NCI-H2081 (cell line): ENCODE measurements around the gene PLEKHA5.
"Not testable (repeated sequence)": the region's sequence is repeated elsewhere in the genome, so short reads cannot be mapped to it uniquely, and the experiment has no call there.

Source experiments
- DNase-seq, 2 experiments: peaks; one replicate each; lab custom pipeline; 2025; lab: John Stamatoyannopoulos, UW

Gene PLEKHA5

GRCh38 chr12:19338405-19338804 is 208.9 kb downstream of the PLEKHA5 start:
- DNase-seq = no peak

- DNase-seq = not testable (repeated sequence)
Measured at GRCh38 chr12:19350850-19351249, 221.3 kb downstream of the PLEKHA5 start.

DNA sequence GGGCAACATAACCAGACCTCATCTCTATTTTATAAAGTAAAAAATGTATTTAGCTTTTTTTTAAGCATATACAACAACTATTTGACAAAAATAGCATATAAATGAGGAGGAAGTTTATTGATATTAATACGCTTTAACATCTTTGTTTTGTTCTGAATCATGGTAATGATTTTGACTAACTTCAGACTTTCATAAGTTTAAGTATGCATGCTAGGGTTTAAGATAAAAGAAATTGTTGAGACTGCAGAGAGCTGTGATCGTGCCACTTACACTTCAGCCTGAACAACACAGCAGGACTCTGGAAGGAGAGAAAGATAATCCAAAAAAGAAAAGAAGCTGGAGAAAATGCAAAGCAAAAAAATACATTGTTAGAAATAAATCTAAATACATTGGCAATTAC is 221.8 kb downstream of the PLEKHA5 start:
- no peak for DNase-seq

DNA sequence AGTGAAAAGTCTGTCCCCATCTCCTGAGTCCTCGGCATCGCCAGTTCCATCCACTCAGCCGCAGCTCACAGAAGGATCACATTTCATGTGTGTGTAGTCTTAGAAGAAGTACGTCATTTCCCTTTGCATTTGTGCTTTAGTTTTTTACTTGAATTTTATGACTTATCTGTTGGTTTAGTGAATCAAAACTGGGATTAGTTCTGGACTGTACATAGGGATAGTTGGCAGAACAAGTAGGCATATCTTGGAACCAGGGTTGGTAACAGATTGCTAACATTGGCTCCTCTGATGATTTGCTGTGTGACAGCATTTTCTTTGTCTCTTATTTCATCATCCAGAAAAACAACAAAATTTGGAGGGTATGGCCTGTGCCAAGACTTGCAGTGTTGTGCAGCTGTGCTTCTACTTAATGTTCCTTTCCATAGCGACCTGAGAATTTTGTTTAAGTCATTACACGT is 240.2 kb downstream of the PLEKHA5 start:
- DNase-seq = no peak

DNA sequence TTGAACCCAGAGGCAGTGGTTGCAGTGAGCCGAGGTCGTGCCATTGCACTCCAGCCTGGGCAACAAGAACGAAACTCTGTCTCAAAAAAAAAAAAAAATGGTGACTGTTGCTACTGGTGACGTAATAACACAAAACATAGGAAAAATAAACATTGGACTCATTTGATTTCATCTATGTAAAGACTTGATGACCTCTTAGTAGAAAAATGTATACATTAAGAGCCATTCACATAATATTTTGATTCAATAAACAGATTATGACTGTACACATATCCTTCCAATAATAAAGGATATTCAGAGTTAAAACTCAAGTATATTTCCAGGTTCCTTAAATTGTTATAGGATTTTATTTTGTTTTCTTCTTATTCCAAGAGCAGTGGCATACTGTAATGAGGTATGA is 244.1 kb downstream of the PLEKHA5 start:
- no peak for DNase-seq

DNA sequence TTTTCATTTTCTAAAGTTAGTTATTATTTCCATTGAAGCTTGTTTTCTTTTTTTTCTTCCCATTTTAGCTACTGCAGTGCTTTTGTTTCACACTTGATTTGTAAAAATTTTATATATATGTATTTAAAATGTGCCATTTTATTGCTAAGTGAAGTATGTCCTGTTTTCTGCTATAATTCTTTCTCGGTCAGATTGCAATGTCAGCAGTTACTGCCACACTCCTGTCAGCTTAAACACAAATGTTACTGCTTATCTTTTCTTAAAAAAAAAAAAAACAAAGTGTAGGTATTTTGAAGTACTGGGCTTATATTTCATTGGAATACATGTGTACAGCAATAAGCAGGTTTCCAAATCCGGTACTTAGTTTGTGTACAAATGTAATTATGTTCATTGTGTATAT is 246.4 kb downstream of the PLEKHA5 start:
- DNase-seq = no peak

DNA sequence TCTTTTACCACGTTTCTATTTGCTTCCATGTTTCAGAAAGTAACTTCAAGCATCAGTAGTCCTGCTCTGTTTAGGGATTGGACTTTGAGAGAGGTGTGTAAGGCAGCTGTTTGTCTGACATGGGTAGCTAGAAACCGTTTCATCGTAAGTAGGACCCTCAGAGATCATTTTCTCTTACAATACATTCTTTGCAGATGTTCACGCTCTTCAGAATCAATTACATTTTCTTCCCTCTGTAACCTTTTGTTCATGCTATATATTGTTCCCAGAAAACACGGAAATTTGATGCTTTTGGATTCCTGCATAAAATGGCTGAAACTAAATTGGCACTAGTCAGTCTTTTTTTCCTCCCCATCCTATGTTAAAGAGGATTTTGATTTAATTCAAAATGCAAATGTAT is 247.2 kb downstream of the PLEKHA5 start:
- DNase-seq = no peak

GRCh38 chr12:19382111-19382526 is 252.6 kb downstream of the PLEKHA5 start:
- DNase-seq = no peak

DNA sequence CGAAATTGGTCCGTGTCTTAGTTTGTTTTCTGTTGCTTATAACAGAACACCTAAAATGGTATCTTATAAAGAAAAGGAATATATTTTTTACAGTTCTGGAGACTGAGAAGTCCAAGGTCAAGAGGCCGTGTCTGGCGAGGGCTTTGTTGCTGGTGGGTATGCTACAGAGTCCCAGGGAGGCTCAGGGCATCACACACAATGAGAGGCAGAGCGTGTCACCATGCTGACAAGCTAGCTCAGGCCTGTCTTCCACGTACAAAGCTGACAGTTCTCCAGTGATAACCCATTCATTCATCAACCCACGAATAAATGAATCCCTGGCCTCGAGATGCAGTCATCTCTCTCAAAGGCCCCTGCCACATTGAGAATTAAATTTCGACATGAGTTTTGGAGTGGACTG is 253.0 kb downstream of the PLEKHA5 start:
- no peak for DNase-seq

- no peak for DNase-seq
Measured at GRCh38 chr12:19387161-19387560, 257.6 kb downstream of the PLEKHA5 start.

DNA sequence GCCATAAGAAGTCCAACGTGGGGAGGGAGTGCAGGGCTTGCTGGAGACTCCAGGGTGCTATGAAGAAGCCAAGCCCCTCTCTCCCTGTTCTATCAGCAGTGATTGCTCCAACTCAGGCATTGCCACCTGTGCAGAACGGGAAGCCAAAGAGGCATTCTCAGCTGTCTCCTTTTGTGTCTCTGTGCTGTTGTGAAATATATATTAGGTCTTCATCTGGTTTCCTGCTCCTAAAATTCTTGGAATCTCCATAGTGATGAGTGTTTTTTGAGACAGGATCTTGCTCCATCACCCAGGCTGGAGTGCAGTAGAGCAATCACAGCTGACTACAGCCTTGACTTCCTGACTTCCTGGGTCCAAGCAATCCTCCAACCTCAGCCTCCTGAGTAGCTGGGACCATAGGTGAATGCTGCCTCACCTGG is 258.6 kb downstream of the PLEKHA5 start:
- no peak for DNase-seq

GRCh38 chr12:19390051-19390598 is 260.6 kb downstream of the PLEKHA5 start:
- DNase-seq = no peak

DNA sequence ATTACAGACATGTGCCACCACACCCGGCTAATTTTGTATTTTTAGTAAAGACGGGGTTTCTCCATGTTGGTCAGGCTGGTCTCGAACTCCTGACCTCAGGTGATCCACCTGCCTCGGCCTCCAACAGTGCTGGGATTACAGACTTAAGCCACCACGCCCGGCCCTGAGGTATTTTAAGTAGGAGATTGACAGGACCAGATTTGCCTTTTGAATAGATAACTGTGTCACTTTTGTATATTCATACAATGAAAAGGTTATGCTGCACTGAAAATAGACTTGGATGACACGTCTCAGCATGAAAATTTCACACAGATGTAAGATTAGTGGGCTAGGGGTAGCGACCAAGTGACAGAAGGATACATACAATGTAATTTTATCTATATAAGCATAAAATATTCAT is 263.1 kb downstream of the PLEKHA5 start:
- not testable (repeated sequence) for DNase-seq

- DNase-seq = no peak
Measured at GRCh38 chr12:19394385-19394784, 264.9 kb downstream of the PLEKHA5 start.

- DNase-seq = no peak
Measured at GRCh38 chr12:19397534-19397933, 268.0 kb downstream of the PLEKHA5 start.

DNA sequence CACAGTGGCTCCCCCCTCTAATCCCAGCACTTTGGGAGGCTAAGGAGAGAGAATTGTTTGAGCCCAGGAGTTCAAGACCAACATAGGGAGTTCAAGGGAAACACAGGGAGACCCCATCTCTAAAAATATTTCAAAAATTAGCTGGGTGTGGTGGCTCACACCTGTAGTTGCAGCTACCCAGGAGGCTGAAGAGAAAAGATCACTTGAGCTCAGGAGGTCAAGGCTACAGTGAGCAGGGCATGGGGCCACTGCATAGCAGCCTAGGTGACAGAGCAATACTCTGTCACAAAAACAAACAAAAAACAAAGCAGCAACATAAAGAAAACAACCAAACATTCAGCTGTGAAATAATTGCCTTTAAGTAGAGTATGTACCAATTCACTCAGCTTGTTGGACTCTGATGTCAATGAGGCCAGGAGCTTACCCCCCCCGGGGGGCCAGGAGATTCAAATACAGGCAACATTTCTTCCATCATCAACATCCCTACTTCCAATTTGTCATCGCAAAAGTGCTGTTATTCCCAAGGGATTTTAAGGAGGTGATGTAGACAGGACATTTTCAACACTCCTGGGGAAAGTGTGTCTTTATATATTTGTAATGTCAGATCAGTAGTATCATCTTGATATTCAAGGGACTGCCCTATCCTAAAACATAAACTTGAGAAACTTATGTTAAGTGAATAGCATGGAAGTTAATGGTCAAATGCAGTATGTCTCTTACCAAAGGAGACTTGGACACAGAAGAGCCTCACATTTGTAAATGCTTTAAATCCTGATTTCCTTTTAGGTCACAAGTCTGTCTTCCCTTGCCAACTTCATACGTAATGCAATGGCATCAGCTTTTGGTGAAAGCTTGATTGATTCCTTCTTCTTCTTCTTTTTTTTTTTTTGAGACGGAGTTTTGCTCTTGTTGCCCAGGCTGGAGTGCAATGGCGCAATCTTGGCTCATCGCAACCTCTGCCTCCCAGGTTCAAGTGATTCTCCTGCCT is 269.1 kb downstream of the PLEKHA5 start:
- no peak for DNase-seq

- not testable (repeated sequence) for DNase-seq
Measured at GRCh38 chr12:19400649-19401285, 271.2 kb downstream of the PLEKHA5 start.

DNA sequence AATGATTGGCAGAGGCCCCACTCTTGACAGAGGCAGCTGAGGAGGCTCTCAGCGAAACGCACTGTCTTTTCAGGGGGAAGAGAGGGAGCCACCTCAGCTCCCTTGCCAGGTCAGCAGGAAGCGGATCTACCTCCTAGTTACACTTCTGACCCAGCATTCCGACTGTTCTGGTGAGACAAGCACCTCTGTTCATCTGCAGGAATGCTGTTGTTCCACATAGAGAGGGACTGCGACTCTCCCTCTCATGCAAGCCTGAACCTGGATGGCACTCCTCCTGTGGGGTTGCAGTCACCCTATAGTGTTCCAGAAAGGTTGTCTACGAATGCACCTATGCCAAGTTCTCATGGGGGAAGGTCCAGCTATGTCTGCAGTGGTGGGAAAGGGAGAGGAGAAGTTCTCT is 272.7 kb downstream of the PLEKHA5 start:
- no peak for DNase-seq

DNA sequence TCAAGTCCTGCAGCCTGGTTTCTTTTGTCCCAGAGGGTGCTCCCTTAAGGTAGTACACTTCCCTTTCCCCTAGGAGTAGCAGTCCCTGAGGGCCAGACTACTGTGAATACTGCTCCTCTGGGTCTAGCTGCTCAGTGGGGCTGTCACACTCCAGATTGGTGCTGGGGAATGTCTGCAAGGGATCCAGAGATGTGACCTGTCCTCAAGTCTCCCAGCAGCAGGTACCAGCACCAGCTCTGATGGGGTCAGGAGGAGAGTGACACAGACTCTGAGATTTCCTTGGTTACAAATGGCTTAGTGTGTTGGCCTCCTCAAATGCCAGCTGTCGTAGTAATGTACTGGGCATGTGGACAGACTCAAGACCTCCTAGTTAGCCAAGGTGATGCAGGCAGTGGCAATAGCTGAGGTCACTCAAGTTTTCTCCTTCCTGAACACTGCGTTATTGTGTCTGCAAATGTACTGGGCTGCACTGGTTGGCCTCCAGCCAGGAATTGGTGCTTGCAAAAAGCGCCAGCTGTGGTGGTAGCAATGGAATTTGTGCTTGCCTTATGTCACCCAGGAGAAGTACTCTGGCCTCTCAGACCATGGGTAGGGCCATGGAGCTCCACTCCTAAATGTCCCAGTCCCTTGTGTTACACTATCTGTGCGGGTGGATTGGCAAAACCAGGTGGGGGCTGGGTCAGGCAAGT is 273.4 kb downstream of the PLEKHA5 start:
- no peak for DNase-seq

DNA sequence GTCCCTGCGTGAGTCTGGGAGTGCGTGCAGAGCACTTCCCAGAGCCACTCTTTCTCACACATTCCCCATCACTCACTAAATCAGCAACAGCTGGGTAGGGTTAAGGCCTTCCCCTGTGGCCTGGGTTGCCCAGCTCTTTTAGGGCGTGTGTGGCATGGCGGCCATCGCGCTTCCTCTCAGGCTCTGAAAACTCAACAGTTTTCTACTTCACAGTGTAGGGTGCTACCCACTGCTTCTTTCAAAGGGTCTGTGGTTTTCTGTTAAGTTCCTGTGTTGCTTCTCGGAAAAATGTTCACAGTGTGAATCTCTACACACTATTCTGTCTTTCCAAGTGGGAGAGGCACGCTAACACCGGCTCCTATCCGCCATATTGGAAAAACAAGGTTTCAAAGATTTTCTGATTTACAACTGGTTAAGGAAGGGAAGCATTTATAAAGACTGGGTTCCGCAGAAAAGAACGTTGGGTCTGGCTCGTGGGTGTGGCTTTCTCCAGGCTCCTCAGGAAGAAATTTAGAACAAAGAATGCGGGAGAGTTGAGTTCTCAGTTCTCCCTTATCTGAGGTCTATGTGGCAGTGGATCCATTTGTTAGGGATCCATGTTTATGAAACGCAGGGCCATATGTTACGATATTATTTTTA is 274.8 kb downstream of the PLEKHA5 start:
- no peak for DNase-seq

DNA sequence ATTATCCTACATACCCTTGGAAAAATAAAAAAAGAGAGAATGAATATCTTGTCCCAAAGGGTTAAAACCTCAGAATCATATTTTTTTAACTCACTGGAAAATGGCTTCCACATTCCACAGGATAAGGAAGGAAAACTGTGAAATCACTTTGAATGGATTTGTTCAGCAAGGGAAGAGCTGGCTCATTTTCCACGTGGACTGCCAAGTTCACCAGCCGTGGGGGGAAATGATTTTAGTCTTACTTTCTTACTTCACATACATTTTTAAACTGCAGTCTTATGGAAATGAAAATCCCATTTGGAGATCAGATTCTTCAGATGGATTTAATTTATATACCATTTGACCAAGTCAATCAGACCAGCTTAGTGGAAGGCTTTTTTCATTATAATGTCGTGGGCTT is 279.8 kb downstream of the PLEKHA5 start:
- DNase-seq = no peak

DNA sequence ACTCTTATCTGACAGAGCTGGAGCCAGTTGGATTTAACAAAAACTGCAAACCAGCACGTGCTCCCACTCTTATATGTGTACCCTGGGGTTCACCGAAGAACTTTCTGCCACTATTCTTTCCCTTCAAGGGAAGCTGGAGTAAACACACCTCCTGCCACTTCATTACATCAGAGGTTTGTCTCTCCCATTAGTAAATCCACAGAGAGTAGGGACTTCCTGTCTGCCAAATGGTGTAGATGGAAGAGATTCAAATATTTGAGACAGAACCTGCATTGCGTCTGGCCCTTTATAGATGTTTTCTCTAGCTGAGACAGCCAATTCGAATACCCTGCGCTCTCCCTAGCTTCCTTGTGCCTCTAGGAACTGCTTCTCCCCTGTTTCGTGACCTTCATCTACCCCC is 280.7 kb downstream of the PLEKHA5 start:
- peak in 1 of 2 experiments; percentile 13 for DNase-seq
